ENCODE data around the gene MUC6. TPM values are rescaled to one million over a fixed set of nuclear protein-coding genes. Genes with fewer than 3 reads are reported as not detected.

Gene MUC6
- total RNA-seq, 4 donors from 2014 or later, result not detected

- no peaks in the 10 kb centered on the region for H3K27me3 ChIP-seq
- intact Hi-C loops (cut with DNase I), result no loop called here
- no peaks in the 10 kb centered on the region for H3K9me3 ChIP-seq
- no peak overlapping the region for H3K27ac ChIP-seq (replicated peaks in 1 of 4)
- peaks cover 47 to 89% (median 73%) of the 10 kb centered on the region in 4 donors for H3K36me3 ChIP-seq
- no peaks in the 10 kb centered on the region for H3K4me1 ChIP-seq
- DNase-seq (ENCODE audit: extremely low spot score), result no peak
- TF ChIP-seq POLR2A (IDR thresholded peaks at IDR 0.05; ENCODE audit: low read depth), result no peak
- no peak for TF ChIP-seq EP300 (IDR thresholded peaks at IDR 0.05)
- TF ChIP-seq CTCF (IDR thresholded peaks at IDR 0.05), result no peak
- TF ChIP-seq POLR2AphosphoS5 (IDR thresholded peaks at IDR 0.05), result no peak
- 89% methylated on average over 30 of the region's 32 CpGs for WGBS
- H3K4me3 ChIP-seq, result no peak overlapping the region
These were observed 34.7 kb downstream of the MUC6 start for GRCh38 chr11:1001617-1002405.

- intact Hi-C loops (cut with DNase I), result no loop called here
- H3K36me3 ChIP-seq, result peaks cover 47 to 89% (median 79%) of the 10 kb centered on the region in 4 donors
- no peak overlapping the region for H3K27ac ChIP-seq (replicated peaks in 1 of 4)
- H3K9me3 ChIP-seq, result no peaks in the 10 kb centered on the region
- TF ChIP-seq POLR2AphosphoS5 (IDR thresholded peaks at IDR 0.05) (no peak), CTCF (IDR thresholded peaks at IDR 0.05) (no peak), POLR2A (IDR thresholded peaks at IDR 0.05; ENCODE audit: low read depth) (no peak), EP300 (IDR thresholded peaks at IDR 0.05) (no peak)
- no peak for DNase-seq (ENCODE audit: extremely low spot score)
- no peak overlapping the region for H3K4me3 ChIP-seq
- WGBS, result 84% methylated on average over 34 of the region's 38 CpGs
- peaks cover 0 to 5% (median 2%) of the 10 kb centered on the region in 4 donors for H3K4me1 ChIP-seq
- no peaks in the 10 kb centered on the region for H3K27me3 ChIP-seq
These were observed 35.9 kb downstream of the MUC6 start for GRCh38 chr11:1000357-1001278.

- intact Hi-C loops (cut with DNase I), result no loop called here
- TF ChIP-seq POLR2A (IDR thresholded peaks at IDR 0.05; ENCODE audit: low read depth) (no peak), EP300 (IDR thresholded peaks at IDR 0.05) (no peak), POLR2AphosphoS5 (IDR thresholded peaks at IDR 0.05) (no peak), CTCF (IDR thresholded peaks at IDR 0.05) (no peak)
- no peaks in the 10 kb centered on the region for H3K9me3 ChIP-seq
- no peak overlapping the region for H3K27ac ChIP-seq (replicated peaks in 1 of 4)
- no peak for DNase-seq (ENCODE audit: extremely low spot score)
- peaks cover 41 to 88% (median 78%) of the 10 kb centered on the region in 4 donors for H3K36me3 ChIP-seq
- no peaks in the 10 kb centered on the region for H3K27me3 ChIP-seq
- peaks cover 0 to 11% (median 3%) of the 10 kb centered on the region in 4 donors for H3K4me1 ChIP-seq
- H3K4me3 ChIP-seq, result no peak overlapping the region
- WGBS, result 99% methylated on average over 8 of the region's 10 CpGs
These were observed 37.5 kb downstream of the MUC6 start for GRCh38 chr11:999009-999408.

- intact Hi-C loops (cut with DNase I), result no loop called here
- Histone ChIP-seq H3K27me3 (no peaks in the 10 kb centered on the region), H3K4me1 (peaks cover 0 to 11% (median 3%) of the 10 kb centered on the region in 4 donors), H3K4me3 (no peak overlapping the region), H3K36me3 (peaks cover 42 to 88% (median 78%) of the 10 kb centered on the region in 4 donors), H3K9me3 (no peaks in the 10 kb centered on the region), H3K27ac (replicated peaks in 1 of 4) (no peak overlapping the region)
- no peak for DNase-seq (ENCODE audit: extremely low spot score)
- whole genome bisulfite sequencing, result 86% methylated on average over 8 of the region's 14 CpGs
- TF ChIP-seq CTCF (IDR thresholded peaks at IDR 0.05), result no peak
- no peak for TF ChIP-seq POLR2A (IDR thresholded peaks at IDR 0.05; ENCODE audit: low read depth)
- TF ChIP-seq EP300 (IDR thresholded peaks at IDR 0.05), result no peak
- TF ChIP-seq POLR2AphosphoS5 (IDR thresholded peaks at IDR 0.05), result no peak
These were observed 38.6 kb downstream of the MUC6 start for GRCh38 chr11:997907-998306.
